ENCODE data around the gene BBS10. TPM values are rescaled to one million over a fixed set of nuclear protein-coding genes. Genes with fewer than 3 reads are reported as not detected.
A peak's percentile ranks its signal among the peaks of the same experiment; 100 is the strongest.
"Not testable (repeated sequence)": the region's sequence is repeated elsewhere in the genome, so short reads cannot be mapped to it uniquely, and the experiment has no call there.

BBS10 gene
- total RNA-seq, 1 experiment from 2014 or later = 6.3 TPM

DNA sequence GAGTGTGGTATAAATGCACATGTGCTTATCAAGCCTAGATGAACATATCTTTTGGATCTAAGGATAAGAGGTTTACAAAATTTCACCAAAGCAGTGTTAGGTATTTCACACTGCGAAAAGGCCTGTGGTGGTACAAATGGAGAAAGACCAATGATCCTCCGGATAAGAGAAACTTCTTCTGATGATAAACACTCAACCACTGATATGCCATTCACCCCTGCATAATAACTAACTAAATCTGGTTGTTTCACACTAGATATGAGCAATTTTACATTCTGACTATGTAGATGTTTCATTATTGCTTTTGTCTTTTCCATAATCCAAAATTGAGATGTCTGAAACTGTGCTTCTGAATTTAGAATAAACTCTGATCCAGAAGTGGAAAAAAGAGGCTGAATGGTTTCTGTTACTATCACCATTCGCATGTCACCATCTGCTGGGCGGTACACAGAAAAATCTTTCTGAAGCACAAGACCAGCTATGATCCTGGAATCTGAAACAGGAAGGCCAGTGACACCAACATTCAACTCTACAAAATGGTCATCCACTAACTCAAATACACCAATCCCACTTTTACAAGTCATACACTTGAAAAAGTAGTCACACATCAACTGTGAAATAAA, 1.3 kb downstream of the BBS10 start:
- H3K27me3 ChIP-seq (ENCODE audit: control insufficient read depth, insufficient read depth, low read length) = no peaks in the 10 kb centered on the region
- DNase-seq = no peak
- no peaks in the 10 kb centered on the region for H3K36me3 ChIP-seq (replicated peaks; ENCODE audit: control insufficient read depth, insufficient read depth, low read length)
- no peak overlapping the region for H3K4me3 ChIP-seq (ENCODE audit: insufficient read depth, low read depth, low read length)

- Histone ChIP-seq H3K4me3 (ENCODE audit: insufficient read depth, low read depth, low read length) (no peak overlapping the region), H3K27me3 (ENCODE audit: control insufficient read depth, insufficient read depth, low read length) (no peaks in the 10 kb centered on the region), H3K36me3 (replicated peaks; ENCODE audit: control insufficient read depth, insufficient read depth, low read length) (no peaks in the 10 kb centered on the region)
- DNase-seq = no peak
These were observed 2.0 kb downstream of the BBS10 start for GRCh38 chr12:76346236-76346635.

DNA sequence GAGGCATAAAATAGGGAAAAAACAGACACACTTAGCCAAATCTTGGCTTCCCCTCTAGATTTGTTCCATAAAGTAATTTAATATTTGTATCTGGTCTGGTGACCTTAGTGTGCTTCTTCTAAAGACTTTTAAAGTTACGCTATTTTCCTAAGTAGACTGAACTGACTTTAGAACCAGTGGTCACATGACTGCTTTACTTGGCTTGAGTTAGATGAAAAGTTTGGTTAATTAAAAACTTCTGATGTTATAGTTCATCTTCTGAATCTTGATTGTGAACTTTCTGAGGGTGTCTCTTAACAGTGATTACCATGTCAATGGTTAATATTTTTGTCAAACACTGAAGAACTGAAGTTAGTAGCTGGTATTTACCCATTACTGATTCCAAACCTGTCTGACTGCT, 2.6 kb downstream of the BBS10 start:
- H3K36me3 ChIP-seq (replicated peaks; ENCODE audit: control insufficient read depth, insufficient read depth, low read length) = no peaks in the 10 kb centered on the region
- DNase-seq = no peak
- H3K27me3 ChIP-seq (ENCODE audit: control insufficient read depth, insufficient read depth, low read length) = no peaks in the 10 kb centered on the region
- H3K4me3 ChIP-seq (ENCODE audit: insufficient read depth, low read depth, low read length) = no peak overlapping the region

DNA sequence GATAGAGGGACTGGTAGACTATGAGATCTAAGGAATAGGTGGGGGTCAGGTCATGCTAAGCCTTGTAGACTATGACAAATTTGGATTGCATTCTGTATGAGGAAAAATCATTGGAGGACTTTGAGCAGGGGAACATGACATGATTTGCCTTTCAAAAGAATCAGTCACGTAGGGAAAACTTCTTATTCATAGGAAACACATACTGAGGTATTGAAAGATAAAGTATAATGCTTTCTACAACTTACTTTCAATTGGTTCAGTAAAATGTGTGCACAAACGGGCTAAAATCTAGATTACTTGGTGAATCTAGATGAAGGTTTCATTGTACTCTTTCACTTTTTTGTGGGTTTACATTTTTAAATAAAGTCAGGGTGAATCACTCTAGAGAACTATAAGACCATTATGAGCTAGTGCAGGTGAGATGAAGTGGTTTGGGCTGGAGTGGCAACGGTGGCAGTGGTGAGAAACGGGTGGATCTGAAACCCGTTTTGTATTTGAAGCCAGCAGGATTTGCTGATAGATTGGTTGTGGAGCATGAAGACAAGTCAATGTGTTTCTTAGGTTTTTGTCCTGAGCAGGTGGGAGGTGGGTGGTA, 6.7 kb downstream of the BBS10 start:
- Histone ChIP-seq H3K27me3 (ENCODE audit: control insufficient read depth, insufficient read depth, low read length) (no peaks in the 10 kb centered on the region), H3K36me3 (replicated peaks; ENCODE audit: control insufficient read depth, insufficient read depth, low read length) (no peaks in the 10 kb centered on the region), H3K4me3 (ENCODE audit: insufficient read depth, low read depth, low read length) (no peak overlapping the region)
- no peak for DNase-seq

GRCh38 chr12:76340680-76341435, 7.4 kb downstream of the BBS10 start:
- H3K36me3 ChIP-seq (replicated peaks; ENCODE audit: control insufficient read depth, insufficient read depth, low read length) = no peaks in the 10 kb centered on the region
- H3K27me3 ChIP-seq (ENCODE audit: control insufficient read depth, insufficient read depth, low read length) = no peaks in the 10 kb centered on the region
- no peak overlapping the region for H3K4me3 ChIP-seq (ENCODE audit: insufficient read depth, low read depth, low read length)
- DNase-seq = no peak

DNA sequence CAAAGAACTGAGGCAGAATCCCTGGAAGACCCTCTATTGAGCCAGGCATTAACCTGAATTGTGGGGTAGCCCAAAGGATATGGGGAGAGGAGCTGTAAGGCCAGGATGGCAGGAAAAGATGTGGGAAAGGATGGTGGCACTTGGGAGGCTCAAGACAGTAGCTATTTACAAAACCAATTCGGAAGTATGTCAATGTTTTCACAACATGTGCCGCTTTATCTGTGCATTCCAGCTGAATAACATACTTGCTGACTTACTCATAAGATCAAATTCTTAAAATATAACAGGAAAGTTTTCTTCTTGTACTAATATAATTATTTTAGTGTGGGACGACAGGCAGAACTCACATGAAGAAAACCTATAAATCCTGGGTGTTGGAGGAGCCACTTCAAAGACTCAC, 10.6 kb downstream of the BBS10 start:
- Histone ChIP-seq H3K36me3 (replicated peaks; ENCODE audit: control insufficient read depth, insufficient read depth, low read length) (no peaks in the 10 kb centered on the region), H3K4me3 (ENCODE audit: insufficient read depth, low read depth, low read length) (no peak overlapping the region), H3K27me3 (ENCODE audit: control insufficient read depth, insufficient read depth, low read length) (no peaks in the 10 kb centered on the region)
- DNase-seq = no peak

- Histone ChIP-seq H3K36me3 (replicated peaks; ENCODE audit: control insufficient read depth, insufficient read depth, low read length) (no peaks in the 10 kb centered on the region), H3K4me3 (ENCODE audit: insufficient read depth, low read depth, low read length) (no peak overlapping the region), H3K27me3 (ENCODE audit: control insufficient read depth, insufficient read depth, low read length) (no peaks in the 10 kb centered on the region)
- DNase-seq = no peak
These were observed 15.6 kb downstream of the BBS10 start for GRCh38 chr12:76332606-76333005.

- no peak for DNase-seq
- Histone ChIP-seq H3K36me3 (replicated peaks; ENCODE audit: control insufficient read depth, insufficient read depth, low read length) (no peaks in the 10 kb centered on the region), H3K27me3 (ENCODE audit: control insufficient read depth, insufficient read depth, low read length) (no peaks in the 10 kb centered on the region), H3K4me3 (ENCODE audit: insufficient read depth, low read depth, low read length) (no peak overlapping the region)
These were observed 18.6 kb downstream of the BBS10 start for GRCh38 chr12:76329606-76330005.

DNA sequence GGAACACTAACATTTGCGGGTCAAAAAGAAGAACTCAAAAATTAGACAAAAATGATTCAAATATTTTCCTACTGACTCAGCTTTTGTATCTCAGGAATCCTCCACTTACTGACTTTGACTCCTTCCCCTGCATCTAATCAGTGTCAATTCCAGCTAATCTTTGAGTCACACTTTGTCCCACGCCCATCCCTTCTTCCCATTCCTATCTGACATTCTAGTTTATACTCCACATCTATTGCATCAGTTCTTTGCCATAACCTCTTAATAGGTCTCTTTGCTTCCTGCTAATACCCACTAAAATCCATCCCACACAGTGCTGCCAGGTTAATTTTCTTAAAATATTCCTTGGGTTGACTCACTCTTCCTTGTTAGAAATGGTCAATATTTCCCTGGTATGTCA, 19.1 kb downstream of the BBS10 start:
- H3K27me3 ChIP-seq (ENCODE audit: control insufficient read depth, insufficient read depth, low read length) = no peaks in the 10 kb centered on the region
- no peak for DNase-seq
- no peak overlapping the region for H3K4me3 ChIP-seq (ENCODE audit: insufficient read depth, low read depth, low read length)
- no peaks in the 10 kb centered on the region for H3K36me3 ChIP-seq (replicated peaks; ENCODE audit: control insufficient read depth, insufficient read depth, low read length)

DNA sequence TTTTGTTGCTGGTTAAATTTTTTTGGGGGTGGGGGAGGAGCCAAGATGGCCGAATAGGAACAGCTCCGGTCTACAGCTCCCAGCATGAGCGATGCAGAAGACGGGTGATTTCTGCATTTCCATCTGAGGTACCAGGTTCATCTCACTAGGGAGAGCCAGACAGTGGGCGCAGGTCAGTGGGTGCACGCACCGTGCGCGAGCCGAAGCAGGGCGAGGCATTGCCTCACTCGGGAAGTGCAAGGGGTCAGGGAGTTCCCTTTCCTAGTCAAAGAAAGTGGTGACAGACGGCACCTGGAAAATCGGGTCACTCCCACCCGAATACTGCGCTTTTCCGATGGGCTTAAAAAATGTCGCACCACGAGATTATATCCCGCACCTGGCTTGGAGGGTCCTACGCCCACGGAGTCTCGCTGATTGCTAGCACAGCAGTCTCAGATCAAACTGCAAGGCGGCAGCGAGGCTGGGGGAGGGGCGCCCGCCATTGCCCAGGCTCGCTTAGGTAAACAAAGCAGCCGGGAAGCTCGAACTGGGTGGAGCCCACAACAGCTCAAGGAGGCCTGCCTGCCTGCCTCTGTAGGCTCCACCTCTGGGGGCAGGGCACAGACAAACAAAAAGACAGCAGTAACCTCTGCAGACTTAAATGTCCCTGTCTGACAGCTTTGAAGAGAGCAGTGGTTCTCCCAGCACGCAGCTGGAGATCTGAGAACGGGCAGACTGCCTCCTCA, 28.5 kb downstream of the BBS10 start:
- not testable (repeated sequence) for H3K27me3 ChIP-seq (ENCODE audit: control insufficient read depth, insufficient read depth, low read length); H3K36me3 ChIP-seq (replicated peaks; ENCODE audit: control insufficient read depth, insufficient read depth, low read length); DNase-seq
- peak overlapping the region; percentile 14; the same call in 1 of the 2 replicates for H3K4me3 ChIP-seq (ENCODE audit: insufficient read depth, low read depth, low read length)

GRCh38 chr12:76318773-76319594, 29.2 kb downstream of the BBS10 start:
- DNase-seq = no peak
- Histone ChIP-seq H3K4me3 (ENCODE audit: insufficient read depth, low read depth, low read length) (no peak overlapping the region), H3K36me3 (replicated peaks; ENCODE audit: control insufficient read depth, insufficient read depth, low read length) (no peaks in the 10 kb centered on the region), H3K27me3 (ENCODE audit: control insufficient read depth, insufficient read depth, low read length) (no peaks in the 10 kb centered on the region)

GRCh38 chr12:76317976-76318375, 30.2 kb downstream of the BBS10 start:
- Histone ChIP-seq H3K36me3 (replicated peaks; ENCODE audit: control insufficient read depth, insufficient read depth, low read length) (no peaks in the 10 kb centered on the region), H3K4me3 (ENCODE audit: insufficient read depth, low read depth, low read length) (no peak overlapping the region), H3K27me3 (ENCODE audit: control insufficient read depth, insufficient read depth, low read length) (no peaks in the 10 kb centered on the region)
- DNase-seq = no peak

DNA sequence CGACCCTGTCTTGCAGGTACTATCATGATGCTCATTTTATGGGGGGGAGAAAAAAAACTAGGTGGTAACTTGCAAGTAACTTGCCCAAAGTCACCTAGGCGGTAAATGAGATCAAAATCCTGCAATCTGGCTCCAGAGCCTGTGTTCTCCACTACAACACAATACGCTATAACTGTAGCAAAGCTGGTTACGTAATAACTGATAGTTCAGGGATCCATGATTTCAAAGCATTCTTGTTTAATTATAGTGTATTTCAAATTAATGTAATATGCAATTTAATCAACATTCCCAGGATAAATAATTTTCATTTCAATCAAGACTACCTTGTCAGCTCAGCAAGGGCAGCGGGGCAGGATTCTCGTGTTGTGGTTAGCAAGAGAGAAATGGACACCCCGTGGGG, 31.7 kb downstream of the BBS10 start:
- DNase-seq = no peak

DNA sequence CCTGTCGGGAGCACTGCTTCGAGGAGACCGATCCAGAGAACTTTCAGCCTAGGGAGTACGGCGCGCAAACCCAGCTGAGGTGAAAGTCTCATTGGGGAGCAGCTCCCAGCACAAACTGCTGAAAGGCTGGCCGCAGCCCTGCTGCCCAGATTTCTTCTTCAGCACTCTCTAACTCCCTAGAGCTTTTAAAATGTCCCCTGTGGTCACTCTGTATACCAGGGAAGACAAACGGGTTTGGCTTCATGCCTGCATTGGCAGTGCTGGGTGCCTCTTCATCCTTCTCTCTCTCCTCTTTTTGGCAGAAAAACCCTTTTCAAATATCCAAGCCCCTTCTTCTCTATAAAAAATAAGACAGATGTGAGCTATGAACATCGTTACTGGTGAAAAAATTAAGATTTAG, 34.9 kb downstream of the BBS10 start:
- no peaks in the 10 kb centered on the region for H3K27me3 ChIP-seq (ENCODE audit: control insufficient read depth, insufficient read depth, low read length)
- H3K4me3 ChIP-seq (ENCODE audit: insufficient read depth, low read depth, low read length) = no peak overlapping the region
- no peaks in the 10 kb centered on the region for H3K36me3 ChIP-seq (replicated peaks; ENCODE audit: control insufficient read depth, insufficient read depth, low read length)
- DNase-seq = peak; percentile 11

More for the DNA sequence above, 31.7 kb downstream of the BBS10 start:
- no peaks in the 10 kb centered on the region for H3K27me3 ChIP-seq (ENCODE audit: control insufficient read depth, insufficient read depth, low read length)
- H3K4me3 ChIP-seq (ENCODE audit: insufficient read depth, low read depth, low read length) = no peak overlapping the region
- no peaks in the 10 kb centered on the region for H3K36me3 ChIP-seq (replicated peaks; ENCODE audit: control insufficient read depth, insufficient read depth, low read length)
